Esophagus muscularis mucosa (tissue), 4 donors: ENCODE measurements around the gene OSBPL3. TPM values are rescaled to one million over a fixed set of nuclear protein-coding genes. Genes with fewer than 3 reads are reported as not detected.

ENCODE experiments used
- DNase-seq: peaks from one replicate; pipeline ENCODE4 v3.0.0-alpha.2; 2017; ENCODE audit errors: extremely low spot score
- H3K27ac ChIP-seq, 4 donors: fragments of 200-600 bp; sonication (generic); replicated peaks in 1 of 4; 1 replicate in 3 of 4; 2 replicates in 1 of 4; pipeline ENCODE4 v1.5.1; 2016 to 2019; ENCODE audit warnings: mild to moderate bottlenecking in 1 of 4
- H3K27me3 ChIP-seq, 4 donors: fragments of 200-600 bp; sonication (generic); one replicate each; pipeline versions ENCODE4 v1.5.1 to v1.6.0; 2016 to 2019
- H3K36me3 ChIP-seq, 4 donors: fragments of 200-600 bp; sonication (generic); one replicate each; pipeline ENCODE4 v1.5.1; 2016 to 2019
- H3K4me1 ChIP-seq, 4 donors: fragments of 200-600 bp; sonication (generic); one replicate each; pipeline ENCODE4 v1.5.1; 2016 to 2019
- H3K4me3 ChIP-seq, 4 donors: fragments of 200-600 bp; sonication (generic); 1 replicate in 2 of 4; 2 replicates in 2 of 4; pipeline ENCODE4 v1.5.1; 2016 to 2019; ENCODE audit warnings: mild to moderate bottlenecking in 4 of 4, moderate library complexity in 1 of 4
- H3K9me3 ChIP-seq, 4 donors: fragments of 200-600 bp; sonication (generic); 1 replicate in 3 of 4; 2 replicates in 1 of 4; pipeline ENCODE4 v1.5.1; 2016 to 2019
- EP300 ChIP-seq: sonication (generic); formaldehyde crosslinking; IDR thresholded peaks from one replicate; pipeline ENCODE4 v1.6.1; 2017; ENCODE audit warnings: antibody characterized with exemption
- POLR2A ChIP-seq: fragments of 450-650 bp; IDR thresholded peaks from one replicate; pipeline ENCODE4 v1.6.1; 2017; ENCODE audit warnings: antibody characterized with exemption, moderate library complexity, mild to moderate bottlenecking, low read depth
- POLR2AphosphoS5 ChIP-seq, 2 donors: sonication (generic); formaldehyde crosslinking; IDR thresholded peaks; one replicate each; pipeline ENCODE4 v1.6.1; 2017; ENCODE audit warnings: antibody characterized with exemption in 2 of 2
- WGBS: methylation state at CpG from one replicate; pipeline ENCODE4 v1.1.5; 2018; 5-methylcytosine and 5-hydroxymethylcytosine counted together
- intact Hi-C: fragments of 100-400 bp; cut with DNase I; formaldehyde crosslinking; loops from one replicate; pipeline ENCODE4 v1.15.1; 2023
- total RNA-seq, 4 donors: library from RNA; depleted of rRNA; stranded (reverse); fragments of >200 nt; gene quantifications; one replicate each; pipeline versions ENCODE4 v1.1.0 to v1.2.1, GENCODE V29; 2016
- TF ChIP-seq, protein P1 (sequence below), 3 experiments: fragments of 200-600 bp in 2 of 3; fragments of 450-650 bp in 1 of 3; sonication (generic) in 2 of 3; IDR thresholded peaks; one replicate each; pipeline ENCODE4 v1.5.1; 2017 to 2019; ENCODE audit warnings: antibody characterized with exemption in 3 of 3, mild to moderate bottlenecking in 2 of 3, moderate library complexity in 1 of 3

The OSBPL3 gene
- total RNA-seq, 4 donors from 2014 or later, result 2.6 to 4.6 (median 3.3) TPM

DNA sequence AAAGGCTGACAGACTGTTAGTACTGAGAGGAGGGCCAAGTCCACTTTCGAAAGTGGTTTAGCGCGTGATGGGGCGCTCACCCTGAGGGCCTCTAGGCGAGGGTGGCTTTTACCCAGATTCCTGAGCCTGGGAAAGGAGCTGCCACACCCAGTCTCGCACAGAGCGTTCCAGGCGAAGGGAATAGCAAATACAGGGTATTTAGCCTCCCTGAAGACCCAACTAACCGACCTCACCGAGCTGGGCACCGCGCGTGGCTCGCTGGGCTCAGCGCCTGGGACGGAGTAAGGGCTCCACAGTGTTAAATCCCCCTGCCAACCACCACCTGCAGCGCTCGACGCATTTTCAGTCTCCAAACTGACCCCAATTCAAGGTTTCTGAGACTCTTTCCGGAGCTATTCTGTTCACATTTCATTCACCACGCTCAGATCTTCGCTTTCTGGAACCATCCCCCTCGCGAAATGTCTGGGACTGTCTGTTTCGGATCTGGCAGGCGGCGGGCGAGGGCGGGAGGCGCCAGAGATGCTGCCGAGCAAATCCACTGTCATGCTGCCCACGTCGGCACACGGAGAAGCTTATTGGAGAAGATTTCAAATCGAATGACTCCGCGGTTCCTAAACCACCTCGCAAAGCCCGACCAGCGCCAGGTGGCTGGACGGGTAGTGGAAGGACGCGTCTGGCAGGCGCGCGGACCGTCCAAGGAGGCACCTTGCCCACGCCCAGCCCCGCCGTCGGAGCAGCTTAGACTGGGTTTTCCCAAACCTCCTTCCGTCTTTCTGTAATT is 1.4 kb upstream of the OSBPL3 start:
- no peaks in the 10 kb centered on the region for H3K27me3 ChIP-seq
- H3K36me3 ChIP-seq, result no peaks in the 10 kb centered on the region
- peak; percentile 40 to 50 for TF ChIP-seq POLR2AphosphoS5 (IDR thresholded peaks at IDR 0.05)
- TF ChIP-seq, protein P1, sequence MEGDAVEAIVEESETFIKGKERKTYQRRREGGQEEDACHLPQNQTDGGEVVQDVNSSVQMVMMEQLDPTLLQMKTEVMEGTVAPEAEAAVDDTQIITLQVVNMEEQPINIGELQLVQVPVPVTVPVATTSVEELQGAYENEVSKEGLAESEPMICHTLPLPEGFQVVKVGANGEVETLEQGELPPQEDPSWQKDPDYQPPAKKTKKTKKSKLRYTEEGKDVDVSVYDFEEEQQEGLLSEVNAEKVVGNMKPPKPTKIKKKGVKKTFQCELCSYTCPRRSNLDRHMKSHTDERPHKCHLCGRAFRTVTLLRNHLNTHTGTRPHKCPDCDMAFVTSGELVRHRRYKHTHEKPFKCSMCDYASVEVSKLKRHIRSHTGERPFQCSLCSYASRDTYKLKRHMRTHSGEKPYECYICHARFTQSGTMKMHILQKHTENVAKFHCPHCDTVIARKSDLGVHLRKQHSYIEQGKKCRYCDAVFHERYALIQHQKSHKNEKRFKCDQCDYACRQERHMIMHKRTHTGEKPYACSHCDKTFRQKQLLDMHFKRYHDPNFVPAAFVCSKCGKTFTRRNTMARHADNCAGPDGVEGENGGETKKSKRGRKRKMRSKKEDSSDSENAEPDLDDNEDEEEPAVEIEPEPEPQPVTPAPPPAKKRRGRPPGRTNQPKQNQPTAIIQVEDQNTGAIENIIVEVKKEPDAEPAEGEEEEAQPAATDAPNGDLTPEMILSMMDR (IDR thresholded peaks at IDR 0.05), result no peak
- 4% methylated on average over 41 of the region's 52 CpGs for WGBS
- H3K27ac ChIP-seq, result peak overlapping the region; percentile 89 to 93 (median 92)
- intact Hi-C loops, result loop anchor here (5.0 kb wide), 2 partner anchors 86 to 154 kb away; no protein-coding TSS in a partner anchor
- no peaks in the 10 kb centered on the region for H3K9me3 ChIP-seq
- no peak for DNase-seq
- H3K4me1 ChIP-seq, result peaks cover 13 to 29% (median 20%) of the 10 kb centered on the region in 4 donors
- H3K4me3 ChIP-seq, result peak overlapping the region; percentile 75 to 85 (median 78)

DNA sequence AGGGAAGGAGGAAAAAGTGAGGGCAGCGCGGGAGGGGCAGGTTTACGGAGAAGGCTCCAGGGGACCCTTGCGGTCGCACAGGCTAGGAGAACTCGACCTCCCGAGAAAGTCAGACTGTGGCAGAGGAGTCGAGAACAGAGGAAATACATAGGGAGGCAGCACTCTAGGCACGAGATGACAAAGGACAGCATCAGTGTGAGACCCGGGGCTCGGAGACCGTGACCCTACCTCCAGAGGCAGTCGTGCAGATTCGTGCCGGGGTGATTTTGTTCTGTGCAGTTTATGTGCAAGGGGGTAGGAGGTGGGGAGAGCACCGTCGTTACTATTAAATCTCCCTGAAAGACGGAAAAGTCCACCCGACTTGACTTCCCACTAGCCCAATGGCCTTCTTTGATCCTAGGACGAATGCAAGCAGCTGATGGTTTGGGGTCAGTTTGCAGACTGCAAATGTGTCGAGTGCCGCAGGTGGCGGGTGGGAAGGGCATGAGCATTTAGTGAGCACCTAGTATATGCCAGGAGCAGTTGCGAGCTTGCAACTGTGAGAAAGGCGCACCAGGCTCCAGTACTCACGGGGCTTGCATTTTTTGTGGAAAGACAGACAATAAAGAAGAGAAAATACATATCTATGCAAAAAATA is 674 bp upstream of the OSBPL3 start:
- 8% methylated on average over 26 of the region's 26 CpGs for WGBS
- H3K27me3 ChIP-seq, result no peaks in the 10 kb centered on the region
- no peak for DNase-seq
- H3K27ac ChIP-seq, result peak overlapping the region; percentile 89 to 93 (median 92)
- H3K4me3 ChIP-seq, result peak overlapping the region; percentile 75 to 85 (median 78)
- no peak for TF ChIP-seq POLR2AphosphoS5 (IDR thresholded peaks at IDR 0.05)
- TF ChIP-seq POLR2A, result no peak
- TF ChIP-seq EP300, result no peak
- TF ChIP-seq, protein P1 (IDR thresholded peaks at IDR 0.05), result no peak
- H3K36me3 ChIP-seq, result no peaks in the 10 kb centered on the region
- no peaks in the 10 kb centered on the region for H3K9me3 ChIP-seq
- intact Hi-C loops, result loop anchor here (5.0 kb wide), 2 partner anchors 87 to 153 kb away; no protein-coding TSS in a partner anchor
- H3K4me1 ChIP-seq, result peaks cover 13 to 29% (median 20%) of the 10 kb centered on the region in 4 donors

DNA sequence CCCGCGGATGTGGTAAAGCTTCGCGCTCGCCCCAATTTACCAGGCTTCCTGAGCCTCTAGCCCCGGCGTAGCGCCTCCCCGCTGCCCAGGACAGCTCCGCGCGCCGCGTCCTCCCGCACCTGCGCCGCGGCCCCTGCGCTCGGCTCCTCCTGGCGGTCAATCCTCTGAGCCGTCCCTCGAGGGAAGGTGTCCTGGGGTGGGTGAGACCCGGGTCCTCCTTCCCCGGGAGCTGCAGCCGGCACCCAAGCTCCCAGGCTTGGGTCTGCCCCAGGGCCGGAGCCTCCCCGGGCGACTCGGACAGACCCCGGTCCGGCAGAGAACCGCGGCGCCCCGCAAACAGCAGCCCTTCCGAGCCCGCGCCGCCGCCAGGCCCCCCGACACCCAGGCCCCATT is 512 bp downstream of the OSBPL3 start:
- intact Hi-C loops, result no loop called here
- no peaks in the 10 kb centered on the region for H3K9me3 ChIP-seq
- peaks cover 13 to 29% (median 20%) of the 10 kb centered on the region in 4 donors for H3K4me1 ChIP-seq
- no CpG with 5 or more reads among the region's 42 CpGs for WGBS
- no peaks in the 10 kb centered on the region for H3K27me3 ChIP-seq
- no peak for DNase-seq
- H3K36me3 ChIP-seq, result no peaks in the 10 kb centered on the region
- peak overlapping the region; percentile 75 to 85 (median 78) for H3K4me3 ChIP-seq
- peak overlapping the region; percentile 89 to 93 (median 92) for H3K27ac ChIP-seq
- no peak for TF ChIP-seq POLR2A
- TF ChIP-seq, protein P1 (IDR thresholded peaks at IDR 0.05), result peak; percentile 52 to 56 (median 53)
- TF ChIP-seq POLR2AphosphoS5 (IDR thresholded peaks at IDR 0.05), result peak in 1 of 2 donors; percentile 50

DNA sequence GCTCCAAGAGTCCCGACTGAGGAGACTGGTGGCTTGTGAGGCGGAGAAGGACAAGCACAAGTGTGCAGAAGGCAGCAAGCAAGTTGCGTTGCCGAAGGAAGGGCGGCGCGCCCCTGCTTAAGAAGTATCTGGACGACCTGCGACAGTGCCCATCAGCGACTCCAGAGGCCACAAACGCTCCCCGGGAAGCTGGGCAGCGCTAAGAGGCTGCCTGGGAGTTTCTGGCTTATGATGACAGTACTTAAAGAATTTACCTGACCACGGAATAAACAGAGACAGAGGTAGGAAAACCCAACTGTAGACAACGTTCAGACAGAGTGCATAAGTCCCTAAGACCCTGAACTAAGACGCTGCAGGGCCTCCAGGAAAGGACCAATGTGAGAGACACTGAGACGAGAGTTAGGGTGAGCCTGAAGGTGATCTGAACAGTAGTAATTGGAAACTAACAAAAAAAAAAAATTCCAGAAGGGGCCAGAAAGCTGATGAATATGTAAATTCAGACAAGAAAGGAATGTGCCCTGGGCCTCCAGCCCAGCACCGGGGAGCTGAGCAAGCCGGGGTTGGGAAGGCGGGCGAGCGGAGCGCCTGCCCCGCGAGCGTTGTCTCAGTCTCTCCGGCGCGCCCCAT is 1.0 kb downstream of the OSBPL3 start:
- no peaks in the 10 kb centered on the region for H3K36me3 ChIP-seq
- intact Hi-C loops, result no loop called here
- no peak for DNase-seq

More for the DNA sequence above, 1.0 kb downstream of the OSBPL3 start:
- Histone ChIP-seq H3K27me3 (no peaks in the 10 kb centered on the region), H3K4me3 (peak overlapping the region; percentile 75 to 85 (median 78)), H3K9me3 (no peaks in the 10 kb centered on the region), H3K4me1 (peaks cover 13 to 29% (median 20%) of the 10 kb centered on the region in 4 donors), H3K27ac (peak overlapping the region; percentile 89 to 93 (median 92))
- WGBS, result 42% methylated on average over 24 of the region's 29 CpGs
- TF ChIP-seq EP300 (no peak), POLR2A (no peak), POLR2AphosphoS5 (IDR thresholded peaks at IDR 0.05) (no peak)
- TF ChIP-seq, protein P1 (IDR thresholded peaks at IDR 0.05), result no peak
